HuH-7 (cell line): Measurements from ENCODE around the gene SVEP1.
"Not testable (repeated sequence)": the region's sequence is repeated elsewhere in the genome, so short reads cannot be mapped to it uniquely, and the experiment has no call there.

ENCODE experiments used
- DNase-seq: peaks from one replicate; pipeline ENCODE4 v3.0.0; 2011; ENCODE audit warnings: low spot score

Gene SVEP1

DNA sequence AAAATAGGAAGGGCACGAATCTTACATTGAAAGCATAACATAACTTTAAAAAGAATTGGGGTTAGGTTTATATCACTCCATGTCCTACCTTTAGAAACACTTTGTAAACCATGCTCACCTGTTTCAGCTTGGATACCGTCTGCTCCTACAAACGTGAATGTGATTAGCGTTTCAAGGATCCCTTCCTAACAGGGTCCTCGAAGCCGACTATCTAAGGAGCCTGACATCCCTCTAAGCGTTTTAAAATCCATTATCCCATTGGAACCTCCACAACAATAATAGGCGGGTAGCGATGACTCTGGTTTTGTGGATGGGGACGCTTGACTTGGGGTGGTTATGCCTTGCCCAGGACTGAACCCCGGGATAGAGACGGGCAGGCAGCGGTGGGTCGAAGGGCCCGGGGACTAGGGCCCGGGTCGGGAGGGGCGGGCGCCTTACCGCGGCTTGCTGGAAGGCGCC lies 937 bp downstream of the SVEP1 start:
- no peak for DNase-seq

DNA sequence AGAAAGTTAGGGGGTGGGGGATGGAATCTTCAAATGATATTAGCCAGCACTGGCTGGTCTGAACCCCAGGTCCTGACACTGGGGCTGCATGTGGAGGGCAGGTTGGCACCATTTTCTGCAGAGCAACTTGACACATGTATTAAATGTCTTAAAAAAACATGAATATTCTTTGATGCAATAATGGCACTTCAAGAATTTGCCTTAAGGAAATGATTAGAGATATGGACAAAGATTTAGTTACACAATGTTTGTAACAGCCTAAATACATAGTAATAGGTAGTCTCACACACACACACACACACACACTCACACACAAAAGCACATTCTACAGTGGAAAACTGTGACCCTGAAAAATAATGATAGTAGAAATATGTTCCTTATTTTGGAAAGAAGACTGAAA lies 3.6 kb downstream of the SVEP1 start:
- no peak for DNase-seq

DNA sequence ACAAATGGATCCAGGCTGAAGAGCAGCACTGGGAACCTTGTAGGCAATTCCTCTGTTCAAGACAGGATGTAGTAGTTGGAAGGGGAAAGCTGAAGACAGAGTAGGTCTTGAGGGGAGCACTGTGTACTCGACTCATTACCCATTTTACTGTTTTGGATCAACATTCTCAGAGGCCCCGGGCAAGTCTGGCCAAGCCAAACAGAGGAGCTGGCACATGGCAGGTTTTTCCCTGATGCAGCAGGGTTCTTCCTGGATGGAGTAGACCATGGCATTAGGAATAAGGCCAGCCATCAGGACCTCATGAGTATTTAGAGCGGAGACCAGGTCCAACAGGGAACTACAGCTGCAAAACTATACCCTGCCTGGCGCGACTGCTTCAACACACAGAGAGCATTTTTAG lies 4.4 kb downstream of the SVEP1 start:
- no peak for DNase-seq

DNA sequence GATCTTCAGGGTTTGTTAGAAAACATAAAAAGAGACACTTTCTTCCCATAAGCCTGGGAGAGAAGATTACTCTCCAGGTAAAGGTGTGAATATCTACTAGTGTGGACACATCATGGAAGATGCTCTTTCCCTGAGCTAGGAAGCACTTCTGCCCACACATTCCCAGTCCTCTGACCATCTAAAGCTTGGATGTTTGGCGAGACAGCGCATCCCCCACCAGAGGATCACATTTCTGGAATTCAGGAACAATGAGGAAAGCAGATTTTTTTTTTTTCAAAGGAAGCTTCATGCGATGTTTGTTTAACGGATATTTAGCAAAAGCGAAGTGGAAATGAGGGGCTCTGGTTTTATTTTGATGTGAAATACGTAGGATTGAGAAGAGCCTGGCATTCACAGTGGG lies 6.2 kb downstream of the SVEP1 start:
- no peak for DNase-seq

DNA sequence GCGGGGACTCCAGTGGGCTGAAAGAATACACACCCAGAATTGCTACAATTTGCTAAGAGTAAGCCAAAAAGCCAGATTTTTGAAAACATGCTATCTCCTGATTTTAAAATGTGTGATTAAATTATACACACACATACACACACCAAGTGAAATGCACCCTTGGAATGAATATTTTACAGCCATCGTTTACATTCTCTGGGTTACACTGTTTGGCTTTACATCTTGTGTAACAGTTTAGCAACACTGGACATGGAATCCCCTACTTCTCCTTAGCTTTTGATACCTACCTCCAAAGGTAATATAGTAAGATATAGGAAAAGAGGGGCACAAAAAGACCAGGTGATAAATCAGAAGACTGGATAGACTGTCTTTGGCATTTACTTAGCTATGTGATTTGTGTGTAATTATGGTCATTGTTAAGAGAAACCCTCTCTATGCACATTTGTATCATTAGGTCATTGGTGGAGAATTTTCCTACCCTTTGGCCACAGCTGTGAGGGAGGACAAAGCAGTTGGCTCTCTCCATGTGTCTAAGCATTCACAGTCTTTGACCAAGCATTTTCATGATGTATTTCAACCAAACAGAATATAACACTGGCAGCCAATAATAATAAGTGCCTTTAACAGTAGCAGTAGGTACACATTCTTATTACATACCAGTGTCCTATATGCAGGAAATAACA lies 7.6 kb downstream of the SVEP1 start:
- DNase-seq, result no peak

DNA sequence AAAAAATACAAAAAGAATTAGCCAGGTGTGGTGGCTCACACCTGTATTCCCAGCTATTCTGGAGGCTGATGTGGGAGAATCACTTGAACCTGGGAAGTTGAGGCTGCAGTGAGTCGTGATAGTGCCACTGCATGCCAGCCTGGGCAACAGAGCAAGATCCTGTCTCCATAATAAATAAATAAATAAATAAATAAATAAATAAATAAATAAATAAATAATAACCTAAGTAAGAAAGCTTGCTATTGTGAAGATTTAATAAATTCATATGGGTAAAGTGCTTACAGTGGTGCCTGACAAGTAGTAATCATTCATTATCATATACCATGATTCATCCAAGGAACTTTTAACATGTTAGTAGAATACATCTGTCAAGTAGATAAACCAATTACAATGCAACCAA lies 13.4 kb downstream of the SVEP1 start:
- no peak for DNase-seq

DNA sequence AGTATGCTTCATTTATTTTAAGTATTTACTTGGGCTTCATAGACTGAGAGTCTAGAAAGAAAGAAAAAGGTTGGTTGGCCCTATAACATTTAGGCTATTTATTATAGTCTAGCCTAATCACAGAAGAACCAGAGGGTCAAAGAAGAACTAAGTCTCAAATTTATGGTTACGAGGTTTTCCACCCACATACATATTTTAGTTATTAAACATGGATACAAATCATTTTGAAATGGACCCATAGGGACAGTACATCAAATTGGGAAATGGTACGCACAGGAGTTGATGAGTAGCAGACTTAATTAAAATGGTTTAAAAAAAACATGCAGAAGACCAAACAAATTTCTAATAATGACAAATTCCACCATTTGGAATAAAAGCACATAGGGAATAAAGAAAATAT lies 17.7 kb downstream of the SVEP1 start:
- no peak for DNase-seq

DNA sequence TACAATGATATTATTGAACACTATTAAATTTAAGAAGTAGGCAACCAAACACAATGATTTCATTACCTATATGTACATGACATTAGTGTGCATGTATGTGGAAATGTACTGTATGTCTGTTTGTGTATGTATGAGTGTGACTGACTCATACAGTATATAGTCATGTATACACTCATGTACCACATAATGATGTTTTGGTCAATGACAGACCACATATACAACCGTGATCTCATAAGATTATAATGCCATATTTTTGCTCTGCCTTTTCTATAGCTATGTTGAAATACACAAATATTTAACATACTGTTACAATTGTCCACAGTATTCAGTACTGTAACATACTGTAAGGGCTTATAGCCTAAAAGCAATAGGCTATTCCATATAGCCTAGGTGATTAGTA lies 19.7 kb downstream of the SVEP1 start:
- DNase-seq, result no peak

DNA sequence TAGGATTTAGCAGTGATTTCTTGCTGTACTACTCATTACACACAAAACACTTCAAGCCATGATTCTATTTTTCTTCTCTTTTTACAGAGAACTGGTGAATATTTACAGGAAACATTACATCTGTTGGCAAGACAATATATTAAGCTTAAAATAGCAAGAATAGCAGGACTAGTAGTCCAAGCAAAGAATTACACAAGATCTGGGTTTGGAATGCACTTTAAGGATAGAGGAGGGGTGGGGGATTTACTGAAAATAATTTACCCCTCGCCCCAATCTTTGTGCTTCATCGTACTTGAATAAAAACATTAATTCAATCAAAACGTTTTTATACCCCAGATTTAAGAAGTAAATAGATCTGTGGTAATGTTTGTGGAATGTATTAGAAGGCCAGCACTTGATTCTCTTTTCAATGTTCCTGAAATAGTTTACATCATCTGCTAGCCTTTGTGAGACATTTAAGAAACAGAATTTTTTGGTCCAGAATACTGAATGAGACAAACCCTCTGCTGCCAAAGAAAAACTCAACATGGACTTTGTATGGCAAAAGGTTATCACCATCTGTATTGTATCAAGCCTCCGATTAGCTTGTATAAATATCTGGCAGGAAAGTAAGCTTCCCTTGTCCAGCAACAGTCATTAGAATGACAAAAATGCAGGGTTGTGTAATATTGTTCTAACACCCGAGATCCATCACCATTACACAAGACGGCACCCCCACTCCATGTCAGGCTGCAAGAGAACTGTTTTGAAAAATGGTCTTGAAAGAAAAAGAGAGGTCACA lies 23.8 kb downstream of the SVEP1 start:
- DNase-seq, result no peak

DNA sequence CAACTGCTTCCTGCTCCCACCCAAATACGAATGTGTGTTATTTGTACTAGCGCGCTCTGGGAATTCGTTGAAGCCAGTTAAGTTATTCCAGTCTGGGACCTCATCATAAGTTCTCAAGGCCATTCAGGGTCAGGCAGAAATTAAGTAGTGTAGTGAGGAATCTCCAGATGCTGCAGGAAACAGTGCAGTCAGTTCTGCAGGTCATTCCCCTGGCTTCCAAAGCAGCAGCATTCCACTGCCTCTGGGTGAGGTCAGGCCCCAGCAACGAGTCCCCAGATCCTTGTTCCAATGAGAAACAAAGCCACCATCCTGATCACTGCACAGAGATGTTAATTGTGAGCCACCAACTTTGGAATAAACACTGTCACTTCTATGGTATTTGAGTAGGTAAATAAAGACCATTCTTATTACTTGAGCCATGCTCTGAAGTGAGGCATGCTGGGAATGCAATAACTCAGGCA lies 33.1 kb downstream of the SVEP1 start:
- no peak for DNase-seq

DNA sequence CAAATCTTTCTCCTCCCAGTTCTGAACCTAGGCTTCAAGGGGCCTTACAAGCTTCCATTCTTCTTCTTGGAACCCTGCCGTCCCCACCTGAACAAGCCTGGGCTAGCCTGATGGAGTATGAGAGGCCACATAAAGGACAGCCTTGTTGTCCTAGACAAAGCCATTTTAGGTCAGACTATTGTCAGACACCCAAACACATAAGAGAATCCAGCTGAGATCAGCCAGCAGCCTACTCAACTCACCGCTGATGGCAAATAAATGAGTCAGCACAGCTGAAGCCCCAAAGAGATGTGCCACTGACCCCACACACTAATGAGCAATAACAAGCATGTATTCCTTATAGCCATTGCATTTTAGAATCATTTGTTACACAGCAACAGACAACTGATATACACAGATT lies 33.8 kb downstream of the SVEP1 start:
- DNase-seq, result no peak

DNA sequence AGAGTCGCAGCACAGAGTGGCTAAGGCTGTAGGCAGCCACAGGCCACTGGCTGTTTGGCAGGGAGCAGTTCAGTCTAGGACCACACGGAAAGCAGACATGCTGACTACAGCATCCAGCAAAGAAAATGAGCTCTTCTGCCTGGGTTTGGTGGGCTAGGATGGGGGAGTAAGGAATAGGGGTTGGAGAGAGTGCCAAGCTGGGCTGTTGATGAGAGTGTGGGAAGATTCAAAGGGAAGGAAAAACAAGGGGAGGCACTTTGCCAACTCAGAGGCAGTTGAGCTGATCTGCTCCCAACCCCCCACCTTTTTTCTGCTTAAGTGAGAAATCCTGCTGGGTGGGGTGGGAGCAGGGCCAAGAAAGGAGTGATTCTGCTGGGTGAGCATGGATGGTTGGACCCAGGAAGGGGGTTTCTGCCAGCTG lies 35.9 kb downstream of the SVEP1 start:
- DNase-seq, result no peak

DNA sequence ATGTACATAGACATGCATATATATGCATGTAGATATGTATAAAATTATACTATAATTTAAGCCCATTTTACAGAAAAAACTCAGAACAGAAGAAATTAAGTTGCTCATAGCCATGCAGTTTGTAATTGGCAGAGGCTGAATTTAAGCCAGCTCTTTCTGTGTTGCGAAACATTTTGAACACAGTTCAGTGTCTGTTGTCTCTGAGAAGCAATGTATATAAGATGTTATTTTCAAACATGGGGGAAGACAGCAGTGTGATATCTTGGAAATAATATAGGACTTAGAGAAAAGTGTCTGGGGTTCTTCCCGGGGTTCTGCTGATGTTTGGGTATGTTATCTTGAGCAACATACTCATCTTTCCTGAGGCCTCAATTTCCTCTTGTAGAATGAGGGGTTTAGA lies 37.6 kb downstream of the SVEP1 start:
- DNase-seq, result no peak

DNA sequence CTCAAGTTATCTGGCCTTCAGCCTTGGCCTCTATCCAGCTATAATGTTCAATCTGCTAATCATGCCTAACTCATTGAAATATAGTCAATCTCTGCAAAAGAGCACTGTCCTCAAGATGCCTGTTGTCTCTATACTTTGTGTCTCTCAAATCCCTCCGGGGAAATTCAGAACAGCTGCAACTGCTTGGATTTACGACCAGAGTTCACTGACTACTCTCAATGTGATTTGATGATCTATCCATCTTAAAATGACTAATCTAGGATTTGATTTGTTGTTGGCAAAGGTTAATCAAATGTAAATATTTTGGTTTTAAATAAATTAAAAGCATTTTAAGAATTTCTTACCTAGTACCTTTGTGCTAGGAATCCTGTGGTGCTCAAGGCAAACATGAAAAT lies 40.9 kb downstream of the SVEP1 start:
- no peak for DNase-seq

DNA sequence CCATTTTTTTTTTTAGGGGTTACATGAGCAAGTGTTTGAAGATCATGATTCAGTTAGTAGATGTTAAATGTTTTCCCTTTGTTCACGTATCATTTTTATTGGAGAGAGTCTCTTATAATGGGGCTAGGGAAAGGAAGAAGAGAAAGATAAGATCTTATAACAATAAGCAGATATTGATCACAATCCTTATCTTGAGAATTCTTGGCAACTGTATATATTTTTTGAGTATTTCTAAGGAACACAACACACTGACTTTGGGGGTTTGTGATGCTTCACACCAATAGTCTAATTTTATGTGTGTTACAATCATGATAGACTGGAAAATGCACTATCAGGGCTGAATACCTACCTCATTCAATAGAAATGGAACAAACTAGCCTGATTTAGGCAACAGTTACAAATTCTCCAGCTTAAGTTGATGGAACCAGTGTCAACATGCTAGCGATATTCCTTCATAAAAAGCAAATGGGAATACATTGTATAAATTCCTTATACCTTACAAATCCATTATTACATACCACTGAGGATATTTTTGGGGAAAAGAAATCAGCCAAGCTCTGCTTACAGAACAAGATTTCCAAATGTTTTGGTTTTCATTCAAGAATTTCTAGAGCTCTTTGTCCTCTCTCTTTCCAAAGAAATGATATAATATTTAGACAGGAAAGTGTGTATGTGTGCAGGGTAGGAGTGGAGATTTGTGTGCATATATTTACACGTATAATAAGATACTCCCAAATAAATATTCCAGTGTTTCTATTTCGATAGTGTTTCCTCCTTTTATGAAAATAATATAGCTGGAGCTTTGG lies 41.5 kb downstream of the SVEP1 start:
- DNase-seq, result no peak

DNA sequence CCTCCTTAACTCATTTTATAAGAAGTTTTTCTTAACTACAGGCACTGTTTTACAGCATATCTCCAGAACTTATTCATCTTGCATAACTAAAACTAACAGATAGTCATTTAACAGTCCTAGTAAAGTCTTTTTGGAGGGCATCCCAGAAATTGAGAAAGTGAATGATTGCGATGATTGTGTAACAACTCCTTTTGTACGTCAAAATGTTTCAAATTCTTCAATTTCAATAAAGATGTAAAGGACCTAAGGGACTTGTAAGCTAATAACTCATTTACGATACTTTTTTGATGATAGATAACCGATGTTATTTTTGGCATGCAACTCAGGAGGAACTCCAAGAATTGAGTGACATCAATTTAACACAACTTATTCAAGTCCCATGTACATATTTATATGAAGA lies 42.7 kb downstream of the SVEP1 start:
- no peak for DNase-seq

DNA sequence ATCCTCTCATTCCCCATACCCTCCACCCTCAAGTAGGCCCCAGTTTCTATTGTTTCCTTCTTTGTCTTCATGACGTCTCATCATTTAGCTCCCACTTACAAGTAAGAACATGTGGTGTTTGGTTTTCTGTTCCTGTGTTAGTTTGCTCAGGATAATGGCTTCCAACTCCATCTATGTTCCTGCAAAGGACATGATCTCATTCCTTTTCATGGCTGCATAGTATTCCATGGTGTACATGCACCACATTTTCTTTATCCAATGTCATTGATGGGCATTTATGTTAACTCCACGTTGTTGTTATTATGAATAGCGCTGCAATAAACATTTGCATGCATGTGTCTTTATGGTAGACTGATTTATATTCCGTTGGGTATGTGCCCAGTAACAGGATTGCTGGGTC lies 45.4 kb downstream of the SVEP1 start:
- DNase-seq, result not testable (repeated sequence)

DNA sequence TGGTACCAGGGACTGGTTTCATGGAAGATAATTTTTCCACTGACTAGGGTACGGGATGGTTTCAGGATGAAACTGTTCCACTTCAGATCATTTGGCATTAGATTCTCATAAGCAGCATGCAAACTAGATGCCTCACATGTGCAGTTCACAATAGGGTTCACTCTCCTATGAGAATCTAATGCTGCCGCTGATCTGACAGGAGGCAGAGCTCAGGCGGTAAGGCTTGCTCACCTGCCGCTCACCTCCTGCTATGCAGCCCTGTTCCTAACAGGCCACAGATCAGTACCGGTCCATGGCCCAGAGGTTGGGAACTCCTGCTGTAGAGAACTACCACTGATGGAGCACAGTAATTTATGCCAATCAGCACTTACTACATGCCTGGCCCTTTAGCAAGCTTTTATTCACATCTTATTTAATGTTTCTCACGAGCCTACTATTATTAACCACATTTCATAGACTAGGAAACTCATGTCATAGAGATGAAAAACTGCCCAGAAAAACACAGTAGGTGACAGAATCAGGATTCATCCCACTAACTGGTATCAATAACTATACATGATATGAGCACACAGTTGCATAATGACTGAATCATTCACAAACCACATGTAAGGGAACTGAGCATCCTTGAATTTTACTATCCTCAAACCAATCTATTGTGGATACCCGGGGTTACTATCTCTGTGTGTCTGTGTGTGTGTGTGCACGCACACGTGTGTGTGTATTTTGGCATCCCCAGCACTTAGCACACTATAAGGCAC lies 46.5 kb downstream of the SVEP1 start:
- no peak for DNase-seq

DNA sequence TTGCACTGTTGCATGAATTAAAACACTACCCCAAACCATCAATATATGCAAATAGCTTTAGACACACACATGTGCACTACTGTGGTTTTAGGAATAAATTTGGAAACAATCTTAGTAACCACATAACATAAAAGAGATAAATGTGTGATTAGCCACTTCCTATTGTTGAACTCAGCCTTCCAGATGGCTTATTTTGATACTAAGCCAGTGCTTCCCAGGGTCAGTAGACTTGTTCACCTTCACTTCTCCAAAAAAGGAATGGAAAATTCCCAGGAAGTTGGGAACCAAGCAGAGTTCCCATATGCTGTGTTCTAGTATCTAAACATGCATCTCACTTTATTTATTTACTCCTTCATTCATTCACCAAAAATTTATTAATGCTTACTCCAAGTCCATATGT lies 47.8 kb downstream of the SVEP1 start:
- DNase-seq, result no peak

DNA sequence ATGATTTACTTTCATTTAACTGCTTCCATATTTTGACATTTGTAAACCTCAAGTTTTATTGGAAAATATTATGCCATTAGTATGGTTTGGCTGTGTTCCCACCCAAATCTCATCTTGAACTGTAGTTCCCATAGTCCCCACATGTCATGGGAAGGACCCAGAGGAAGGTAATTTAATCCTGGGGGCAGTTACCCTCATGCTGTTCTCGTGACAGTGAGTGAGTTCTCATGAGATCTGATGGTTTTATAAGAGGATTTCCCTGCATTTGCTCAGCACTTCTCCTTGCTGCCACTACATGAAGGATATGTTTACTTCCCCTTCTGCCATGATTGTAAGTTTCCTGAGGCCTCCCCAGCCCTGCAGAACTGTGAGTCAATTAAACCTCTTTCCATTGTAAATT lies 48.3 kb downstream of the SVEP1 start:
- not testable (repeated sequence) for DNase-seq

DNA sequence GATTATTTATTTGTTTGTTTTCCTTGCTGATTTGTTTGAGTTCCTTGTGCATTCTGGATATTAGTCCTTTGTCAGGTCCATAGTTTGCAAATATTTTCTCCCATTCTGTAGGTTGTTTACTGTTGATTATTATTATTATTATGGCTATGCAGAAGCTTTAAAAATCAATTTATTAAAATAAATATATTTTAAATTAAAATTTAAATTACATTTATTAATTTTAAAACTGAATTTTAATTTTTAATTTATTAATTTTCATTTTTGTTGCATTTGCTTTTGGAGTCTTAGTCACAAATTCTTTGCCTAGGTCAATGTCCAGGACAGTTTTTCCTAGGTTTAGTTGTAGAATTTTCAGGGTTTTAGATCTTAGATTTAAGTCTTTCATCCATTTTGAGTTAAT lies 50.9 kb downstream of the SVEP1 start:
- no peak for DNase-seq

DNA sequence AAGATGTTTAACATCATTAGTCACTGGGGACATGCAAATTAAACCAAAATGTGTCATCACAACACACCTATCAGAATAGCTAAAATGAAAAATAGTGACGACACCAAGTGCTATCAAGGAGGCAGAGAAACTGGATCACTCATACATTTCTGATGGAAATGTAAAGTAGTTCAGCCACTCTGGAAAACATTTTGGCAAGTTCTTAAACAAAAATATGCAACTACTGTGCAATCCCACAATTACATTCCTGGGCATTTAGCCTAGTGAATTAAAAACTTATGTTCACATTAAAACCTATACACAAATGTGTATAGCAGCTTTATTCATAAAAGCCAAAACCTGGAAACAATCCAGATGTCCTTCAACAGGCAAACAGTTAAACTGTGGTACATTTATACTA lies 53.1 kb downstream of the SVEP1 start:
- DNase-seq, result no peak
